ENCODE data around the gene GLRA1. TPM values are rescaled to one million over a fixed set of nuclear protein-coding genes. Genes with fewer than 3 reads are reported as not detected.
"Not testable (repeated sequence)": the region's sequence is repeated elsewhere in the genome, so short reads cannot be mapped to it uniquely, and the experiment has no call there.

The GLRA1 gene
- polyA plus RNA-seq, 1 experiment: not detected

GRCh38 chr5:151899399-151899798, 25.3 kb downstream of the GLRA1 start:
- no peaks in the 10 kb centered on the region for H3K27me3 ChIP-seq (ENCODE audit: control insufficient read depth, insufficient read depth, low read length)
- ChIA-PET CTCF (no interaction called here), POLR2A (no interaction called here)
- DNase-seq (ENCODE audit: low read depth, low spot score): no peak
- no peak overlapping the region for H3K27ac ChIP-seq (ENCODE audit: low read depth, low read length)
- no peak overlapping the region for H3K4me3 ChIP-seq (ENCODE audit: low read depth, low read length)
- H3K9me3 ChIP-seq (ENCODE audit: control insufficient read depth, insufficient read depth, low read length): no peaks in the 10 kb centered on the region
- TF ChIP-seq, protein P1, sequence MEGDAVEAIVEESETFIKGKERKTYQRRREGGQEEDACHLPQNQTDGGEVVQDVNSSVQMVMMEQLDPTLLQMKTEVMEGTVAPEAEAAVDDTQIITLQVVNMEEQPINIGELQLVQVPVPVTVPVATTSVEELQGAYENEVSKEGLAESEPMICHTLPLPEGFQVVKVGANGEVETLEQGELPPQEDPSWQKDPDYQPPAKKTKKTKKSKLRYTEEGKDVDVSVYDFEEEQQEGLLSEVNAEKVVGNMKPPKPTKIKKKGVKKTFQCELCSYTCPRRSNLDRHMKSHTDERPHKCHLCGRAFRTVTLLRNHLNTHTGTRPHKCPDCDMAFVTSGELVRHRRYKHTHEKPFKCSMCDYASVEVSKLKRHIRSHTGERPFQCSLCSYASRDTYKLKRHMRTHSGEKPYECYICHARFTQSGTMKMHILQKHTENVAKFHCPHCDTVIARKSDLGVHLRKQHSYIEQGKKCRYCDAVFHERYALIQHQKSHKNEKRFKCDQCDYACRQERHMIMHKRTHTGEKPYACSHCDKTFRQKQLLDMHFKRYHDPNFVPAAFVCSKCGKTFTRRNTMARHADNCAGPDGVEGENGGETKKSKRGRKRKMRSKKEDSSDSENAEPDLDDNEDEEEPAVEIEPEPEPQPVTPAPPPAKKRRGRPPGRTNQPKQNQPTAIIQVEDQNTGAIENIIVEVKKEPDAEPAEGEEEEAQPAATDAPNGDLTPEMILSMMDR (IDR thresholded peaks at IDR 0.05; ENCODE audit: low read depth, low read length): no peak

DNA sequence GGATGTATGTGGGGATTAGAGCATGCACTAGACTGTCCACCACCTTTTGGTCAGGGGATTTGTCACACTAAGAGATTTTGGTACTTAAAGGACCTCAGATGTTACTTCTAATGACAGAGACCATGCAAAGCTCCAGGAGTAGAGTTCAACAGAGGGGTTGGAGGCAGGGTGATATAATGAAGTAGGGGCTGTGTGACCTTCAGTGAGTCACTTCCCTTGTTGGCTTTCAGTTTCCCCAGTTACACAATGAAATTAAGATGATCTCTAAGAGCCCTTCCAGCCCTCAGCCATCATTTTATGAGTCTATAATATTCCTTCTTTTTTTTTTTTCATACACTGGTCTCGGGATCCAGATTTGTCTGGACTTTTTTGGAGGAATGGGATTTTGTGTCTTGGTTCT, 26.8 kb downstream of the GLRA1 start:
- CTCF ChIA-PET: no interaction called here
- TF ChIP-seq, protein P1 (IDR thresholded peaks at IDR 0.05; ENCODE audit: low read depth, low read length): no peak
- Histone ChIP-seq H3K4me3 (ENCODE audit: low read depth, low read length) (no peak overlapping the region), H3K27ac (ENCODE audit: low read depth, low read length) (no peak overlapping the region), H3K27me3 (ENCODE audit: control insufficient read depth, insufficient read depth, low read length) (no peaks in the 10 kb centered on the region), H3K9me3 (ENCODE audit: control insufficient read depth, insufficient read depth, low read length) (no peaks in the 10 kb centered on the region)
- POLR2A ChIA-PET: no interaction called here
- no peak for DNase-seq (ENCODE audit: low read depth, low spot score)

- ChIA-PET CTCF (no interaction called here), POLR2A (no interaction called here)
- TF ChIP-seq, protein P1 (IDR thresholded peaks at IDR 0.05; ENCODE audit: low read depth, low read length): no peak
- H3K4me3 ChIP-seq (ENCODE audit: low read depth, low read length): no peak overlapping the region
- no peak overlapping the region for H3K27ac ChIP-seq (ENCODE audit: low read depth, low read length)
- no peak for DNase-seq (ENCODE audit: low read depth, low spot score)
- no peaks in the 10 kb centered on the region for H3K9me3 ChIP-seq (ENCODE audit: control insufficient read depth, insufficient read depth, low read length)
- H3K27me3 ChIP-seq (ENCODE audit: control insufficient read depth, insufficient read depth, low read length): no peaks in the 10 kb centered on the region
Observed at GRCh38 chr5:151897020-151897552, 27.6 kb downstream of the GLRA1 start.

- Histone ChIP-seq H3K27ac (ENCODE audit: low read depth, low read length) (peak overlapping the region; percentile 31), H3K4me3 (ENCODE audit: low read depth, low read length) (no peak overlapping the region), H3K9me3 (ENCODE audit: control insufficient read depth, insufficient read depth, low read length) (no peaks in the 10 kb centered on the region), H3K27me3 (ENCODE audit: control insufficient read depth, insufficient read depth, low read length) (no peaks in the 10 kb centered on the region)
- no peak for DNase-seq (ENCODE audit: low read depth, low spot score)
- TF ChIP-seq, protein P1 (IDR thresholded peaks at IDR 0.05; ENCODE audit: low read depth, low read length): no peak
- CTCF ChIA-PET: no interaction called here
- POLR2A ChIA-PET: no interaction called here
Observed at GRCh38 chr5:151896031-151896691, 28.5 kb downstream of the GLRA1 start.

DNA sequence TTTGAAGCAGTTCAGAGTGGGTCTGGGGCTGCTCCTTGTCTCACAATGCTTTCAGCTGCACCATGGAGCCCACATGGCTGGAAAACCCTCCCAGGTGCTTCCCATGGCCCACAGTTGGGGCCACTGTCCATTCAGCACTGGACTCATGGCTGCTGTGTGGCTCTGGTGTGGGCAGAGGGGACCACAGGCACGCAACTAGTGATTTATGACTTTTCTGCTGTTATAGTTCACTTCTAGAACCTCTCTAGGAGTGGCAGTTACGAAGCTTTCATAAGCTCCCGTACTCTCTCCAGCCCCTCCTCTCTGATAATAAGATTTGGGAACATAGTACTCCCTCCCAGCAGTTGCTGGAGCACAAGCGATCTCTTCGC, 29.0 kb downstream of the GLRA1 start:
- TF ChIP-seq, protein P1 (IDR thresholded peaks at IDR 0.05; ENCODE audit: low read depth, low read length): no peak
- DNase-seq (ENCODE audit: low read depth, low spot score): no peak
- no peaks in the 10 kb centered on the region for H3K9me3 ChIP-seq (ENCODE audit: control insufficient read depth, insufficient read depth, low read length)
- CTCF ChIA-PET: no interaction called here
- POLR2A ChIA-PET: no interaction called here
- H3K27ac ChIP-seq (ENCODE audit: low read depth, low read length): peak overlapping the region; percentile 31
- H3K4me3 ChIP-seq (ENCODE audit: low read depth, low read length): no peak overlapping the region
- H3K27me3 ChIP-seq (ENCODE audit: control insufficient read depth, insufficient read depth, low read length): no peaks in the 10 kb centered on the region

GRCh38 chr5:151893485-151893884, 31.2 kb downstream of the GLRA1 start:
- CTCF ChIA-PET; H3K9me3 ChIP-seq (ENCODE audit: control insufficient read depth, insufficient read depth, low read length); H3K4me3 ChIP-seq (ENCODE audit: low read depth, low read length); H3K27me3 ChIP-seq (ENCODE audit: control insufficient read depth, insufficient read depth, low read length); POLR2A ChIA-PET; DNase-seq (ENCODE audit: low read depth, low spot score); H3K27ac ChIP-seq (ENCODE audit: low read depth, low read length): not testable (repeated sequence)
